Subcutaneous abdominal adipose tissue (tissue), 5 donors: ENCODE results near the gene ZNF358.

Experiments used
- H3K27ac ChIP-seq: one replicate; pipeline ENCODE4 v1.7.0; 2013; ENCODE audit warnings: low read depth, mild to moderate bottlenecking, inconsistent platforms, low read length, moderate library complexity
- H3K27me3 ChIP-seq, 5 donors: one replicate each; pipeline ENCODE4 v1.7.0; 2013; ENCODE audit warnings: low read length in 5 of 5, inconsistent platforms in 1 of 5; ENCODE audit not compliant: control insufficient read depth in 5 of 5, insufficient read depth in 4 of 5
- H3K36me3 ChIP-seq, 5 donors: one replicate each; pipeline ENCODE4 v1.7.0; 2013; ENCODE audit warnings: low read length in 5 of 5; ENCODE audit not compliant: control insufficient read depth in 5 of 5, insufficient read depth in 5 of 5
- H3K4me1 ChIP-seq, 5 donors: one replicate each; pipeline ENCODE4 v1.7.0; 2013; ENCODE audit warnings: low read length in 5 of 5, mild to moderate bottlenecking in 3 of 5, moderate library complexity in 1 of 5; ENCODE audit not compliant: control insufficient read depth in 5 of 5, insufficient read depth in 5 of 5
- H3K4me3 ChIP-seq, 5 donors: one replicate each; pipeline ENCODE4 v1.7.0; 2013; ENCODE audit warnings: low read length in 5 of 5, low read depth in 1 of 5
- H3K9ac ChIP-seq, 5 donors: one replicate each; pipeline ENCODE4 v1.7.0; 2013; ENCODE audit warnings: low read length in 5 of 5, mild to moderate bottlenecking in 4 of 5, moderate library complexity in 3 of 5
- H3K9me3 ChIP-seq, 5 donors: one replicate each; pipeline ENCODE4 v1.7.0; 2013; ENCODE audit warnings: low read length in 5 of 5; ENCODE audit not compliant: control insufficient read depth in 5 of 5
- donor health status: healthy.
- donor health status: healthy.
- donor health status: healthy.
- donor health status: healthy.
- donor health status: healthy.

The ZNF358 gene

GRCh38 chr19:7565332-7565731, 49.4 kb downstream of the ZNF358 start:
- Histone ChIP-seq H3K36me3 (peaks cover 0 to 15% (median 10%) of the 10 kb centered on the region in 5 donors), H3K4me1 (no peaks in the 10 kb centered on the region), H3K4me3 (no peak overlapping the region), H3K27me3 (no peaks in the 10 kb centered on the region), H3K9me3 (peaks cover 0 to 2% (median 0%) of the 10 kb centered on the region in 5 donors), H3K27ac (no peak overlapping the region), H3K9ac (no peak overlapping the region)
